Adrenal gland (tissue), 5 donors: ENCODE measurements around the gene LTA4H.

Source experiments
- POLR2A ChIP-seq, 2 donors: fragments of 450-650 bp; IDR thresholded peaks; one replicate each; pipeline ENCODE4 v1.6.1; 2017; ENCODE audit warnings: antibody characterized with exemption in 2 of 2, mild to moderate bottlenecking in 2 of 2, moderate library complexity in 1 of 2
- TF ChIP-seq, protein P1 (sequence below), 6 experiments: fragments of 450-650 bp in 4 of 6; fragments of 200-600 bp in 2 of 6; sonication (generic) in 1 of 6; IDR thresholded peaks; 1 replicate in 5 of 6; 2 replicates in 1 of 6; pipeline versions ENCODE4 v1.5.1 to v1.8.0; 2016 to 2021; ENCODE audit warnings: antibody characterized with exemption in 6 of 6, mild to moderate bottlenecking in 2 of 6, moderate library complexity in 1 of 6
- donor health status: DM: no; HTN: no; CAD: no.

DNA sequence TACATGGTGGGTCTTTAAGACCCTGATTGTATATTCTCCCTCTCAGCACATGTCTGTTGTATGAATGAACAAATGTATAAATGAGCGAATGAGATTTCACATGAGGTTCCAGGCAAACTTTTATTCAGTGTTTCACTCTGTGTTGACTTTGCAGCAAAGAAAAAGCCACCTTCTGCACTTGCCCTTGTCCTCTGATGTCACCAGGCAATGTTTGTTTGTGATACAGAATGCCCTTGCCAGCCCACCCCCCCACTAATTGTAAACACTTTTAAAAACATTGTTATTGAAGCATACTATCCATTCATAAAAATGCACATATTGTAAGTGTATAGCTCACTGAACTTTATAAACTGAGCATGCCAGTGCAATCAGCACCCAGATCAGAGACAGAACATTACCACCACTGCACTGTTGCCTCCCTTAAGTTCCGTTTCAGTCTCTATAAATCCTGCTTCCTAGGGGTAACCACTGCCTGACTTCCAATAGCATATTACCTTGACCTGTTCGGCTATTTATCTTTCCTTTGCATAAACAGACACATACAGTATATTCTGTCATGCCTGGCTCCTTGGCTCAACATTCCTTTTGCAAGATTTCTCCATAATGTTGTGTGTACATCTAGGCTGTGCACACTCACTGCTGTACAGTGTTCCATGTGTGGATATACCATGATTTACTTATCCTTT lies 11.3 kb upstream of the LTA4H start:
- TF ChIP-seq, protein P1, sequence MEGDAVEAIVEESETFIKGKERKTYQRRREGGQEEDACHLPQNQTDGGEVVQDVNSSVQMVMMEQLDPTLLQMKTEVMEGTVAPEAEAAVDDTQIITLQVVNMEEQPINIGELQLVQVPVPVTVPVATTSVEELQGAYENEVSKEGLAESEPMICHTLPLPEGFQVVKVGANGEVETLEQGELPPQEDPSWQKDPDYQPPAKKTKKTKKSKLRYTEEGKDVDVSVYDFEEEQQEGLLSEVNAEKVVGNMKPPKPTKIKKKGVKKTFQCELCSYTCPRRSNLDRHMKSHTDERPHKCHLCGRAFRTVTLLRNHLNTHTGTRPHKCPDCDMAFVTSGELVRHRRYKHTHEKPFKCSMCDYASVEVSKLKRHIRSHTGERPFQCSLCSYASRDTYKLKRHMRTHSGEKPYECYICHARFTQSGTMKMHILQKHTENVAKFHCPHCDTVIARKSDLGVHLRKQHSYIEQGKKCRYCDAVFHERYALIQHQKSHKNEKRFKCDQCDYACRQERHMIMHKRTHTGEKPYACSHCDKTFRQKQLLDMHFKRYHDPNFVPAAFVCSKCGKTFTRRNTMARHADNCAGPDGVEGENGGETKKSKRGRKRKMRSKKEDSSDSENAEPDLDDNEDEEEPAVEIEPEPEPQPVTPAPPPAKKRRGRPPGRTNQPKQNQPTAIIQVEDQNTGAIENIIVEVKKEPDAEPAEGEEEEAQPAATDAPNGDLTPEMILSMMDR (IDR thresholded peaks at IDR 0.05) = no peak
- no peak for TF ChIP-seq POLR2A (IDR thresholded peaks at IDR 0.05)
